MM.1S (cell line): ENCODE measurements around the gene LRRC42.

Experiments used
- DNase-seq: peaks from one replicate; pipeline ENCODE4 v3.0.0-alpha.2; 2015
- H2AFZ ChIP-seq: fragments of 300-600 bp; sonication (generic); 2 replicates; pipeline ENCODE4 v1.6.0; 2016; ENCODE audit warnings: antibody characterized with exemption, low read length
- H3F3A ChIP-seq: fragments of 300-600 bp; sonication (generic); 2 replicates; pipeline ENCODE4 v1.6.1; 2016; ENCODE audit warnings: mild to moderate bottlenecking, antibody characterized with exemption, low read length, moderate library complexity, mixed read lengths; ENCODE audit not compliant: insufficient read depth
- H3K27ac ChIP-seq: fragments of 300-600 bp; sonication (generic); 2 replicates; pipeline ENCODE4 v1.5.1; 2016; ENCODE audit warnings: mild to moderate bottlenecking, low read length
- H3K27me3 ChIP-seq: fragments of 300-600 bp; sonication (generic); replicated peaks from 2 replicates; pipeline ENCODE4 v1.6.0; 2016; ENCODE audit warnings: low read length; ENCODE audit not compliant: insufficient read depth
- H3K36me3 ChIP-seq: fragments of 300-600 bp; sonication (generic); replicated peaks from 2 replicates; pipeline ENCODE4 v1.6.1; 2016; ENCODE audit warnings: mild to moderate bottlenecking, low read length, mixed read lengths; ENCODE audit not compliant: insufficient read depth
- H3K4me1 ChIP-seq: fragments of 300-600 bp; sonication (generic); 2 replicates; pipeline ENCODE4 v1.6.1; 2016; ENCODE audit warnings: low read length, mixed read lengths
- H3K4me2 ChIP-seq: fragments of 300-600 bp; sonication (generic); 2 replicates; pipeline ENCODE4 v1.6.0; 2016; ENCODE audit warnings: low read depth, low read length
- H3K4me3 ChIP-seq: fragments of 300-600 bp; sonication (generic); 2 replicates; pipeline ENCODE4 v1.5.1; 2016; ENCODE audit warnings: low read length, mixed read lengths
- H3K79me2 ChIP-seq: fragments of 300-600 bp; sonication (generic); 2 replicates; pipeline ENCODE4 v1.6.1; 2016; ENCODE audit warnings: mixed run types, low read length, mixed read lengths
- H3K9ac ChIP-seq: fragments of 300-600 bp; sonication (generic); 2 replicates; pipeline ENCODE4 v1.6.1; 2016; ENCODE audit warnings: low read length, mixed read lengths
- H3K9me2 ChIP-seq: fragments of 300-600 bp; sonication (generic); replicated peaks from 2 replicates; pipeline ENCODE4 v1.6.1; 2016; ENCODE audit warnings: mild to moderate bottlenecking, low read length, mixed read lengths; ENCODE audit not compliant: insufficient read depth
- H3K9me3 ChIP-seq: fragments of 300-600 bp; sonication (generic); replicated peaks from 2 replicates; pipeline ENCODE4 v1.6.1; 2016; ENCODE audit warnings: mild to moderate bottlenecking, low read length, mixed read lengths; ENCODE audit not compliant: insufficient read depth
- H4K20me1 ChIP-seq: fragments of 300-600 bp; sonication (generic); 2 replicates; pipeline ENCODE4 v1.6.1; 2016; ENCODE audit warnings: mild to moderate bottlenecking, low read length, moderate library complexity, mixed read lengths; ENCODE audit not compliant: insufficient read depth
- EZH2 ChIP-seq: fragments of 300-600 bp; sonication (generic); optimal IDR thresholded peaks from 2 replicates; pipeline ENCODE3; 2017; ENCODE audit warnings: low read depth, mild to moderate bottlenecking, antibody characterized with exemption, low read length, mixed read lengths
- EZH2phosphoT487 ChIP-seq: fragments of 300-600 bp; sonication (generic); IDR thresholded peaks from 2 replicates; pipeline ENCODE4 v1.6.1; 2018; ENCODE audit warnings: antibody characterized with exemption, low read length
- TF ChIP-seq, protein P1 (sequence below): fragments of 300-600 bp; sonication (generic); IDR thresholded peaks from 2 replicates; pipeline ENCODE4 v1.5.1; 2016; ENCODE audit warnings: antibody characterized with exemption, low read length, mixed read lengths

The LRRC42 gene

DNA sequence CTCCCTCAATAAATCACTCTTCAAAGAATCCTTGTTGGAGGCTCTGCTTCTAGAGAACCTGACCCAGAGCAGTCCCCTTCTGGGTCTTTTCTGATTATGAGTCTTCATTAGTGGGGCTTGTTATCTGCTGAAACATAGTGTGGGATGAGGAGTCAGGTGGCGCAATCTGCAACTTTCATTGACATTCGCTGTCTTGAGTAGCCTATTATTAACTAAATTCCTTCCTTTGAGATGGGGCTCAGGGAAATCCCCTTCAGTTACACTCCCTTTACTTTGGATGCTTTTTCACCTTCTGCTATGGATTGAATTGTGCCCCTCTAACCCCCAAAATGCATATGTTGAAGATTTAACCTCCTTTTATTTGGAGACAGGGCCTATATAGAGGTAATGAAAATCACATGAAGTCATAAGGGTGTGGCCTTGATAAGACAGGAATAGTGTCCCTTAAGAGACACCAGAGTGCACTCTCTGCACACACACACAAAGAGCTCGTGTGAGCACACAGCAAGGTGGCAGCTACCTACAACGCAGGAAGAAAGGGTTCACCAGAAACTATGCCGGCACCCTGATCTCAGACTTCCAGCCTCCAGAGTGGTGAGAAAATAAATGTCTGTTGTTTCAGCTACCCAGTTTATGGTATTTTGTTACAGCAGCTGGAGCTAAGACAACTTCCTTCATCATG lies 32.7 kb upstream of the LRRC42 start:
- no peaks in the 10 kb centered on the region for H3K36me3 ChIP-seq
- H3K9me2 ChIP-seq = no peaks in the 10 kb centered on the region
- H3K9ac ChIP-seq = no peak overlapping the region
- no peaks in the 10 kb centered on the region for H3K79me2 ChIP-seq
- no peaks in the 10 kb centered on the region for H3F3A ChIP-seq
- no peak overlapping the region for H3K27ac ChIP-seq
- no peak for DNase-seq
- H3K9me3 ChIP-seq = no peaks in the 10 kb centered on the region
- H2AFZ ChIP-seq = no peak overlapping the region
- no peak overlapping the region for H3K4me3 ChIP-seq
- no peaks in the 10 kb centered on the region for H3K27me3 ChIP-seq
- TF ChIP-seq EZH2 (no peak), EZH2phosphoT487 (no peak)
- TF ChIP-seq, protein P1, sequence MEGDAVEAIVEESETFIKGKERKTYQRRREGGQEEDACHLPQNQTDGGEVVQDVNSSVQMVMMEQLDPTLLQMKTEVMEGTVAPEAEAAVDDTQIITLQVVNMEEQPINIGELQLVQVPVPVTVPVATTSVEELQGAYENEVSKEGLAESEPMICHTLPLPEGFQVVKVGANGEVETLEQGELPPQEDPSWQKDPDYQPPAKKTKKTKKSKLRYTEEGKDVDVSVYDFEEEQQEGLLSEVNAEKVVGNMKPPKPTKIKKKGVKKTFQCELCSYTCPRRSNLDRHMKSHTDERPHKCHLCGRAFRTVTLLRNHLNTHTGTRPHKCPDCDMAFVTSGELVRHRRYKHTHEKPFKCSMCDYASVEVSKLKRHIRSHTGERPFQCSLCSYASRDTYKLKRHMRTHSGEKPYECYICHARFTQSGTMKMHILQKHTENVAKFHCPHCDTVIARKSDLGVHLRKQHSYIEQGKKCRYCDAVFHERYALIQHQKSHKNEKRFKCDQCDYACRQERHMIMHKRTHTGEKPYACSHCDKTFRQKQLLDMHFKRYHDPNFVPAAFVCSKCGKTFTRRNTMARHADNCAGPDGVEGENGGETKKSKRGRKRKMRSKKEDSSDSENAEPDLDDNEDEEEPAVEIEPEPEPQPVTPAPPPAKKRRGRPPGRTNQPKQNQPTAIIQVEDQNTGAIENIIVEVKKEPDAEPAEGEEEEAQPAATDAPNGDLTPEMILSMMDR = no peak
- no peaks in the 10 kb centered on the region for H4K20me1 ChIP-seq
- H3K4me2 ChIP-seq = no peak overlapping the region
- no peaks in the 10 kb centered on the region for H3K4me1 ChIP-seq

DNA sequence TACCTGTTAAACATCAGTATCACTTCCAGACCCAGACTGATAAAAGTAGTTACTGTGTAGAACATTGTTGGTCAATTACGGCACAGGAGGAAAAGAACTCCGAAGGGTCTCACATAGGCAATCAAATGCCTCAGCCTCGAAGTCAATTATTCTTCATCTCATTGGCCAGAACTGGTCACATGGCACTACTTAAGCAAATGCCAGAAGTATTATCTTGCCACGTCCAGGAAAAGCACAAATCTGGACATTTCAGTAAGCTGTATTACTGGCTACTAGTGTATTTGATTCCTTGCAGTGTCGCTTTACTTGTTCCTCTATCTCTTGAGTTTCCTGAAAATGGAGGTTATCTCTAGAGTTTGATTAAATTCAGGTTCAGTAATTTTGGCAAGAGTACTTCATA lies 27.8 kb upstream of the LRRC42 start:
- DNase-seq = no peak
- Histone ChIP-seq H3K4me2 (no peak overlapping the region), H3K36me3 (no peaks in the 10 kb centered on the region), H2AFZ (no peak overlapping the region), H3K9me3 (no peaks in the 10 kb centered on the region), H4K20me1 (no peaks in the 10 kb centered on the region), H3F3A (no peaks in the 10 kb centered on the region), H3K9ac (no peak overlapping the region), H3K79me2 (no peaks in the 10 kb centered on the region), H3K4me3 (no peak overlapping the region), H3K9me2 (no peaks in the 10 kb centered on the region), H3K27me3 (no peaks in the 10 kb centered on the region), H3K4me1 (no peaks in the 10 kb centered on the region), H3K27ac (no peak overlapping the region)
- no peak for TF ChIP-seq EZH2phosphoT487

DNA sequence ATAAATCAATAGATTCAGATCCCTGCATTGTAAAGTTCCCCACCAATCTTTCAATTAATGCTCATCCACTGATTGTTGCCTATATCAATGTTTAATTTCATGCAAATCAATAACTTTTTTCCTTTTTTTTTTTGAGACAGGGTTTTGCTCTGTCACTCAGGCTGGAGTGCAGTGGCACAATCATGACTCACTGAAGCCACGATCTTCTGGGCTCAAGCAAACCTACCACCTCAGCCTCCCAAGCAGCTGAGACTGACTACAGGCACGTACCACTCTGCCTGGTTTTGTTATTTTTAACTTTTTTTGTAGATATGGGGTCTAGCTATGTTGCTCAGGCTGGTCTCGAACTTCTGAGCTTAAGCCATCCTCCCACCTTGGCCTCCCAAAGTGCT lies 26.5 kb upstream of the LRRC42 start:
- H3K9ac ChIP-seq = no peak overlapping the region
- H3K4me1 ChIP-seq = no peaks in the 10 kb centered on the region
- no peak overlapping the region for H3K27ac ChIP-seq
- H2AFZ ChIP-seq = no peak overlapping the region
- no peak for DNase-seq
- no peak overlapping the region for H3K4me2 ChIP-seq
- no peaks in the 10 kb centered on the region for H3K9me3 ChIP-seq
- no peaks in the 10 kb centered on the region for H3K9me2 ChIP-seq
- H3K36me3 ChIP-seq = no peaks in the 10 kb centered on the region
- no peaks in the 10 kb centered on the region for H3F3A ChIP-seq
- TF ChIP-seq EZH2 = no peak
- no peak for TF ChIP-seq EZH2phosphoT487
- TF ChIP-seq, protein P1 = no peak
- H3K27me3 ChIP-seq = no peaks in the 10 kb centered on the region
- no peak overlapping the region for H3K4me3 ChIP-seq
- no peaks in the 10 kb centered on the region for H3K79me2 ChIP-seq
- H4K20me1 ChIP-seq = no peaks in the 10 kb centered on the region

DNA sequence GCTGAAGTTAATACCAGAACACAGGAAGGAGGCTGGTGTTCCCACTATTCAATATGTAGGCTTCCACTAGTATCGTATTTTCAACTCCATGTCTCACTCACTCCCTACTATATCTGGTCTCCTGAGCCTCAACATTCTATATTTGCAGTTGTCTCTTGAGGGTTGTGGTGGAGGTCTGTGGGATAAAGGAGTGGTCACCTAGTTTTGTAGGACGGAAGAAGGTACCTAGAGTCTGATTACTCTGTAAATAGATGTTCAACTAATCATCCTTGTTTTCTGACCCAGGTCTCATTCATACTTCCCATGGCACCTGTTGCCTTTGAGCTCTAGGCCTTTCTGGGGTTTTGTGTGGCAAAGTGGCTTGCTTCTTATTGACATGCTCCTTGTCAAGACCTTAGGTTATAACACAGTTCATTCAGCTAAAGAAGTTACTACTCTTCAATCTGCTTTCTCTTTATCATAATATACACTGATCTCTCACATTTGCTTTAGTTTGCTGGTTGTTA lies 18.7 kb upstream of the LRRC42 start:
- no peak overlapping the region for H3K27ac ChIP-seq
- H4K20me1 ChIP-seq = no peaks in the 10 kb centered on the region
- H3K36me3 ChIP-seq = 0 out of 2 replicates have a peak, but pooled peaks cover 3% of the 10 kb centered on the region

More for the DNA sequence above, 18.7 kb upstream of the LRRC42 start:
- no peaks in the 10 kb centered on the region for H3K9me3 ChIP-seq
- no peaks in the 10 kb centered on the region for H3K4me1 ChIP-seq
- DNase-seq = no peak
- no peaks in the 10 kb centered on the region for H3K9me2 ChIP-seq
- no peaks in the 10 kb centered on the region for H3K79me2 ChIP-seq
- no peaks in the 10 kb centered on the region for H3K27me3 ChIP-seq
- H3K9ac ChIP-seq = no peak overlapping the region
- H3F3A ChIP-seq = no peaks in the 10 kb centered on the region
- no peak overlapping the region for H2AFZ ChIP-seq
- H3K4me2 ChIP-seq = no peak overlapping the region
- TF ChIP-seq EZH2 = no peak
- no peak for TF ChIP-seq EZH2phosphoT487
- TF ChIP-seq, protein P1 = no peak
- H3K4me3 ChIP-seq = no peak overlapping the region
